Measurements from ENCODE around the gene STX19.
"Not testable (repeated sequence)": the region's sequence is repeated elsewhere in the genome, so short reads cannot be mapped to it uniquely, and the experiment has no call there.

The STX19 gene

GRCh38 chr3:94062513-94063404 is 34.4 kb upstream of the STX19 start, which contains the start of the genes DHFR2 and NSUN3:
DHFR2 (minus strand) TSS chr3:94062916; CDS start chr3:94061511, 1,405 bp downstream.
NSUN3 (plus strand) TSS chr3:94063061; CDS start chr3:94063127, 66 bp downstream.
- peak; percentile 94 for DNase-seq (ENCODE audit: low read depth)
- H3K4me3 ChIP-seq (ENCODE audit: control insufficient read depth, low read depth, low read length), result peak within 1 kb of the TSS; percentile 74
- no peak for TF ChIP-seq CTCF (IDR thresholded peaks at IDR 0.05; ENCODE audit: control insufficient read depth, insufficient read depth, low read depth, low read length, missing control alignments)

GRCh38 chr3:94061297-94061696 is 32.9 kb upstream of the STX19 start:
- DNase-seq (ENCODE audit: low read depth), result no peak
- no peak for TF ChIP-seq CTCF (IDR thresholded peaks at IDR 0.05; ENCODE audit: control insufficient read depth, insufficient read depth, low read depth, low read length, missing control alignments)
- no peak overlapping the region for H3K4me3 ChIP-seq (ENCODE audit: control insufficient read depth, low read depth, low read length)

- no peak overlapping the region for H3K4me3 ChIP-seq (ENCODE audit: control insufficient read depth, low read depth, low read length)
- no peak for DNase-seq (ENCODE audit: low read depth)
- no peak for TF ChIP-seq CTCF (IDR thresholded peaks at IDR 0.05; ENCODE audit: control insufficient read depth, insufficient read depth, low read depth, low read length, missing control alignments)
These were observed 22.1 kb upstream of the STX19 start for GRCh38 chr3:94050546-94050945.

GRCh38 chr3:94049267-94049666 is 20.9 kb upstream of the STX19 start:
- no peak for DNase-seq (ENCODE audit: low read depth)
- no peak for TF ChIP-seq CTCF (IDR thresholded peaks at IDR 0.05; ENCODE audit: control insufficient read depth, insufficient read depth, low read depth, low read length, missing control alignments)
- H3K4me3 ChIP-seq (ENCODE audit: control insufficient read depth, low read depth, low read length), result no peak overlapping the region

GRCh38 chr3:94046533-94046932 is 18.1 kb upstream of the STX19 start:
- no peak for DNase-seq (ENCODE audit: low read depth)
- no peak overlapping the region for H3K4me3 ChIP-seq (ENCODE audit: control insufficient read depth, low read depth, low read length)
- no peak for TF ChIP-seq CTCF (IDR thresholded peaks at IDR 0.05; ENCODE audit: control insufficient read depth, insufficient read depth, low read depth, low read length, missing control alignments)

GRCh38 chr3:94044100-94044936 is 15.9 kb upstream of the STX19 start:
- not testable (repeated sequence) for DNase-seq (ENCODE audit: low read depth); H3K4me3 ChIP-seq (ENCODE audit: control insufficient read depth, low read depth, low read length)

- no peak for DNase-seq (ENCODE audit: low read depth)
- TF ChIP-seq CTCF (IDR thresholded peaks at IDR 0.05; ENCODE audit: control insufficient read depth, insufficient read depth, low read depth, low read length, missing control alignments), result no peak
- H3K4me3 ChIP-seq (ENCODE audit: control insufficient read depth, low read depth, low read length), result no peak overlapping the region
These were observed 14.9 kb upstream of the STX19 start for GRCh38 chr3:94043285-94043684.

Measured in AG09309 (cell line).